ENCODE results near the gene AKNA.

Gene AKNA

DNA sequence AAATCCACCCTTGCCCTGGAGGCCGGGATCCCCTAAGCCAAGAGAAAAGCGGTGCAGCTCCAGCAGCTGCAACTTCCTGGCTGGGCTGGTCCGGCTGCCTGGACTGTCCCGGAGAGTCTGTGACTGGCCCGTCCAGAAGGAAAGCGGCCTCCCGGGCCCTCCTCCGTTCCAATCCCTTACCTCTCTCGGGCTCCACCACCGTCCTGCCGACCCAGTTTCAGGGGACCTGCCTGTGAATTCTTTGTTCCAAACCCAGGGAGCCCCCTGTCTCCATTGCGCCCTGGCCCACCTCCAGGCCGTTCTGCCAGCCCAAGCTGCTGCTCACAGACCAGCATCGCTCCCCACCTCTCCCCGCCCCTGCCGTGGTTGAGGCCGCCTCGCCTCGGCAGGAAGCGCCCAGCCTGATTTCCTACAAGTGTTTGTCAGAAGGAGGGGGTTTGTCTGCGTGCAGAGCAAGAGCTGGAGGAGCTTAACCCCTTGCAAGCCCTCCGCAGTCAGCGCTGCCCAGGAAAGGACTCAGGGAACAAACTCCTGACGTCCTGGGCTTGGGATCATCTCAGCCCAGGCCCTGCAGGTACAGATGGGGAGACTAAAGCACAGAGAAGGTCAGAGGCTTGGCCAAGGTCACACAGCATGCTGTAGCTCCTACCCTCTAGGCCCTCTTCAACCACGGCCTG is at the start of gene AKNA:
AKNA (minus strand) TSS at position 303 of the 677 bp plus-strand sequence. CDS start 6,649 bp downstream, outside the sequence.
- no peak for DNase-seq

DNA sequence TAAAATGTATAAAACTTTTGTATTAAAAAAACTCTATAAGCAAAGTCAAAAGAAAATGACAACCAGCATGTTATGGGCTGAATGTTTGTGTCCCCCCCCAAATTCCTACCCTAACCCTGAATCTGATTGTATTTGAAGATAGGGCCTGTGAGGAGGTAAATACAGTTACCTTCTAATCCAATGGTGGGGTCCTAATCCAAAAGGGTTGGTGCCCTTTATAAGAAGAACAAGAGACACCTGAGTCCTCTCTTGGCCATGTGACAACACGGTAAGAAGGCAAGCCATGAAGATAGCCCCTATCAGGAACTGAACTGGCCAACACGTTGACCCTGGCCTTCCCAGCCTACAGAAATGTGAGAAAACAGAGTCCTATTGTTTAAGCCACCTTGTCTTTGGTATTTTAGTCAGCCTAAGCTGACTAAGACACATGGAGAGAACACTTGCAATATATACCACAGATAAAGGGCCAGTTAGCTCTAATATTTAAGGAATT is 49.7 kb upstream of the AKNA start:
- DNase-seq, result no peak

DNA sequence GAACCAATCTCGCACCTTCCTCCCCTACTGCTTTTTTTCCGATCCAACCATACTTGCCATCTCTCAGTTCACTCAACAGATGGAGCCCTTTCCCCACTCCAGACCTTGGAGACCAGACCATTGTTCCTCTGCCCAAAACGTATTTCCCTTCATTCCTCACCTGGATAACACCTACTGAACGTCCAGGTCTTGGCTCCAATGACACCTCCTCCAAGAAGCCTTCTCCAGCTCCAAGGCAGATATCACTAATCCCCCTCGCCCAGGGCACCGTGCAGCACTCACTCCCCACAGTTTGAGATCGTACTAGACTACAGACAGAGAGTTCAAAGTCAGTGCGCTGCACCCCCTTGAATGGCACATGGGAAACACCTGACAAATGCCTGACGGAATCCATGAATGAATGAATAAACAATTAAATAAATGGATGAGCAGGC is 47.1 kb upstream of the AKNA start:
- DNase-seq, result no peak

DNA sequence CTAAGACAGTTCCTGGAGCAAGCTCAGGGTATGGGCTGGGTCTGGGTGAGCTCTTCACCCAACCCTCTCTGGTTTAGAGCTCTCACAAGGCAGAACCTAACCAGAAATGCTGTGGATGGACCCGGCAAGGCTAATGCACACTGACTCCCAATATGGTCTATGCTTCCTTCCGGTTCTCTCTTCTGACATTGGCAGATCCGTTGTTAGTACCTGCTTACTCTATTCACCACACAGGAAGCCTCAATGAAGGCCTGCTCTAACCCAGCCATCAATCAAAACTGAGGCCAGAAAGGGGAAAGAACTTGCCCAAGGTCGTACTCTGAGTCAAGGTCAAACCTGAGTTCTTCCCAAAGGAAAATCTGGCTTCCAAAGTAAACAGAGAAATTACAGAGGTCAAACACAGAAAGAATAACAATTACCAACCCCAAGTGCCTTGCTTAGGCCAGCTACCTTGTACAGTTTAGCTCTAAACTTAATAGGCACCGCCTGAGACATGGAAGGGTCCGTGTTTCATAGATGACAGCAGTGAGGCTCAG is 46.0 kb upstream of the AKNA start:
- no peak for DNase-seq

GRCh38 chr9:114433086-114433485 is 45.3 kb upstream of the AKNA start:
- no peak for DNase-seq

GRCh38 chr9:114432323-114433067 is 44.7 kb upstream of the AKNA start:
- no peak for DNase-seq

DNA sequence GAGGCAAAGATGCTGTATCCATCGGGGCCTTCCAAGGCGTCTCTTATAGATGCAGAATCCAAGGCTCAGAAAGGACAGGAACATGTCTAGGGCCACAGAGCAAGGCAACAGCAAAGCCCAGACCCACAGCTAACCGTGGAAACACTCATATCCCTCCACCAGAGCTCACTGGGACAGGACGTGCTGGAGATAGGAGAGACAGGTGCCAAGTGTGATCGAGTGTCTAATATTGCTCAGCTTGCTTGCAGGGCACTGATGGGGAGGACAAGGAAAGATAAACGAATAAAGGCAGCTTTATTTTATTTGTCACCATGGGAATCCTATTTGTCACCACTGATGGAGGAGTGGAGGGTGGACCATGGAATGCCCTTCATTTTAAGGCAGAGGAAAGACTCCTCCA is 44.0 kb upstream of the AKNA start:
- DNase-seq, result no peak

DNA sequence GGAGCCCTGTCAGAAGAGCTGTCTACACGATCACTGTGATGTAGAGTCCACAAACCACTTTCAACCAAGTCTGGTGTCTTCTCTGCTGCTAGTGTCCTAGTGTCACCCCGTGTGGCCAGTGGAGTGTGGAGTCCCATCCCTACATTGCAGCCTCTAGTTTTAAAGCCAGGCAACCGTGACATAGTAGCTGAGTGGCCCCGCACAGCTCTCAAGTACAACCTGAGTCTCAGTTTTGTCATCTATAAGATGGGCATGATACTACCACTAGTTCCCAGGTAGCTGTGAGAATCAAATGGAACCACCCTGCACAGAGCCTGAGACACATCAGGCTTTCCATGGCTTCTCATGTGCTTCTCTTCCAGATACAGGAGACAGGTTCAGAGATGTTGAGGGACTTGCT is 43.2 kb upstream of the AKNA start:
- no peak for DNase-seq

DNA sequence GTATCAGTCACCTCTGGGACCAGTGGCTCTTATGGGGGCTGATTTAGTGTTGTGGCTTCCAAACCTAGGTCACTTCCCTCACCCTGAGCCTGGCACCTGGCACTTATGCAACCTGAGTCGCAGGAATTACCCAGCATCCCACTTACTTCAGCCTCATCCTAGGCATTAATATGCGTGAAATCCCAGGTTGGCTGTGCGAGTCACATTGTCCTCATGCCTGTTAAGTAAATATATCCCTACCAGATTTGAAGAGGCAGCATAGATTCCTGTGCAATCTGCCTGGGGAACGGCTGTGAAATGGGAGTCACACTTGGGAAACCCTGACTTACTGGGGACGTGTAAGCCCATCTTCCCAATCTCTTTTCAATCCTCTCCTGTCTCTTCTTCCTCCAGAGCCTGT is 42.7 kb upstream of the AKNA start:
- peak; percentile 32 for DNase-seq

DNA sequence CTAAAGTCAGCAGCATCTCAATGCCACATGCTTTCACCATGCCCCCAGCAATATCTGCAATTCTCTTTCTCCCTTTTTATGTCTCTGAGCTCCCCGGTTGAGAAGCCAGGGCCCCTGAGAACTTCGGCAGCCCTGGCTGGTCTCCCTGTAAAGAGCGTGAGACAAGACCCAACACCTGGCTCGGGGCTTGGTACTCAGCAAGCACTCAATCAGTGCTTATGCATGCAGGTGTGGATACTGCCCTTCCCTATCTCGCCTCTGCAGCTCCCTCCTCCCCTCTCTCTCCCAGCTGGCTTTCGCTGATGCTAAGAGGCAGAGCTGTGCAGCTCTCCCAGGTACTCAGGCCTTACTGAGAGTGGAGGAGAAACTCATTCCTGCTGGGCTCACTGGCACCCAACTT is 41.7 kb upstream of the AKNA start:
- peak; percentile 49 for DNase-seq

DNA sequence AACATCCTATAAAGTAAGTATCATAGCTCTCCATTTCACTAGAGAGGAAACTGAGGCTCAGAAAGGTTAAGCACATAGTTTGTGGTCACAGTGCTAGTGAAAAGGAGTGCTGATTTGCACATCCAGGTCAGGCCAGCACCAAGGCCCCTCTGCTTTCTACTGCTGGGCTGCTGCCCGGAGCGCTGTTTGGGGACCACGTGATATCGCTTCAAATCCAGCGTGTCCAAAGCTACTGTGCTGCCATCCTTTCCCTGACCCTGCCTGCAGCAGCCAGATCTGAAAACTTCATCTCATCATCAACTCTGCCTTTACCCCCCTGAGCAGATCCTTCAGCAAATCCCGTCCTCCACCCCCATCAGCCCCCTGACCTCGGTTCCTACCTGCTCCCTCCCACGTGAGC is 40.7 kb upstream of the AKNA start:
- DNase-seq, result no peak

DNA sequence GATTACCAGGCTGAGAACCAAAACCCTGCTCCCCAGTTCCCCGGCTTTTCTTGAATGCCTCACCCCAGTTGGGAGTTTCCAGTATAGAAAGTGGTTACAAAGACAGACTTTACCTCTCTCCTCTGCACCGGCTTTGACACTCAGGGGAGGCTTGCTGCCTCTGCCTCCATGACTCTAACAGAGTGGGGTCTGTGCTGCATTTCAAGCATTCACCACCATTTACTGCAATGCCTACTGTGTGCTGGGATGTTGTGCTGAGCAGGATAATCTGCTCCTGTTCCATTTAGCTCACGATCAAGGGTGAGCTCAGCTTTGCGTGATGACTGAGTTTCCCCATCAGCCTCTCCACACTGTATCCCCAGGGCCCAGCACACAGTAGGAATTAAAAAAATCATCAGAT is 39.9 kb upstream of the AKNA start:
- no peak for DNase-seq

GRCh38 chr9:114426046-114426948 is 38.5 kb upstream of the AKNA start:
- no peak for DNase-seq

DNA sequence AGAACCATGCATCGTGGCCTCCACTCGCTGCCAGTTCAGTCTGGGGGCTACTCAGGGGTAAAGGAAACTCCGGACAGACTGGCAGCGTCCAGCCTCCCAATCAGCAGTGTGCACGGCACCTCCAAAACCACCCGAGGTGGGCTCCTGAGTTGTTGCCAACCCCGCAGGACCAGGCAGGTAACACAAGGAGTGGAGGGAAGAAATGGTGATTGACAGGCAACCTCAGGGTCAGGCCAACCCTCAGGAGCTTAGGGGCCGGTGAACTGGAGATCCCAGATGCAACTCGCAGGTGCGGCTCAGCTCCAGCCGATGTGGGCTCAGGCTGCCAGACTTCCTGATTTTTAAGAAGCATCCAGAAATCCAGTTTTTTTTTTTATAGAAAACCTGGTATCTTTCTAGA is 37.3 kb upstream of the AKNA start:
- DNase-seq, result no peak

DNA sequence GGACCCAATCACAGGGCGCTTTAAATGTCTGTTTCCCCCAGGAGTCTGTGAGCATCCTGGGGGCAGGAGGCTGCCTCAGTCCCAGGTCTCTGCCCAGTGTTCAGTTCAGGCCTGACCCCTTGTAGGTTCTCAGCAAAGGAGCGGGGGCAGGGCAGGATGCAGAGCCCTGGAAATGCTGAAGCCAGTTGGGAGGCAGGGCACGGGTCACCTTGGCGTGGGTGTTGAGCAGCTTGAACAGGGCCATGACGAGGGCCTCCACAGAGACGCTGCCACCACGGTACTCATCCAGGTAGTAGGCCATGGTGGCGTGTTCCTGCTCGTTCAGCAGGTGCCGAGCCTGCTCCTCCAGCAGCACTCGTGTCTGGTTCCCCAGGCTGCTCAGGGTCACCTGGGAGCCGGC is 36.3 kb upstream of the AKNA start:
- no peak for DNase-seq

DNA sequence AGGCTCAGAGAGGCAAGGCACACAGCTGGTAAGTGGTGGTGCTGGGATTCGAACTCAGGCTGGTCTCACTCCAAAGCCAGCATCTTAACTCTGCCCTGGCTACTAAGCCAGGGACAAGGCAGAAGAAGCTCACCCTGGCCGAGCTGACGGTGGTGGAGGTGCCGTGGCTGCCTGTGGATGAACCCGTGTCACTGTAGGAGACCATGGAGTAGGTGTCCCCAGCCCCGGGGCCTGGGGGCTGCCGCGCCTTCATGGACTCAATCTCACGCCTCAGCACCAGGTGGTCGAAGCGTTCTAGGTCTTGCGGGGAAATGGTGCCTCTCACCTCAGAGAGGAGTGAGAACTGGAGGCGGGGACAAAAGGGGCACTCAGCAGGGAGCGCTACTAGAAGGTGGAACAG is 35.4 kb upstream of the AKNA start:
- DNase-seq, result no peak

DNA sequence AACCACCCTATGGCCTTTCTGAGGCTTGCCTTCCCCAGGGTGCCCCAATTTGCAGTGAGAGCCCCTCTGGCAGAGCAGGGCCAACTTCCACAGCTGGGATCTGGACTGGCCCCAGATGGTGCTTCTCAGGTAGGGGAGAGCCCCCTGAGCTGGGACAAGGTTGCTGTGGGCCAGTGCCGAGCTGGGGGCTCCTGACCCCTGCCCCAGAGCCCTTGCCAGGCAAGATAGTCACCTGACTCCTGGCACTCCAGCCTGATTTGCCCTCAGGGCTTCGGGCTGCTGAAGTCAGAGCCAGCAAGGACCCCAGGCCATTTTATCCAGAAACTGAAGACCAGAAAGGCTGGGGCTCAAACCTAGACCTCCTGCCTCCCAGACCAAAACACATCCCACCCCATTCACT is 33.4 kb upstream of the AKNA start:
- DNase-seq, result no peak

GRCh38 chr9:114419796-114420195 is 32.0 kb upstream of the AKNA start:
- no peak for DNase-seq

DNA sequence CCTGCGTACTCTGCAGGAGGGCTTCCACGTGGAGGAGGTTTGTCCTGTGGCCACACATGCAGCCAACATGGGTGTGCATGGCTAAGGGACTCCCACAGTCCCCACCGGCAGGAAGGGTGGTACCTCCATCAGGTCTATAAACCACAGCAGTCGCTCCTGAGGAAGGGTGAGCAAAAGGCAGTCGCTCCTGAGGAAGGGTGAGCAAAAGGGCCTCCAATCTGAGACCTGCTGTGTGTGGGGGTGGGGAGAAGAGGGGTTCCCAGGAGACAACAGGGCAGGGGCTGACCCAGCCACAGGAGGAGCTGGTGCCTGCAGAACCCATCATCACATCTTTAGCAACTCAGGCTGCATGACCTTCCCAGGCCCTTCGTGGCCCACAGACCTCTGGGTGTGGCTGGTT is 30.3 kb upstream of the AKNA start:
- DNase-seq, result no peak

- DNase-seq, result no peak
Measured at GRCh38 chr9:114417511-114417910, 29.7 kb upstream of the AKNA start.

- DNase-seq, result no peak
Measured at GRCh38 chr9:114416906-114417305, 29.1 kb upstream of the AKNA start.

DNA sequence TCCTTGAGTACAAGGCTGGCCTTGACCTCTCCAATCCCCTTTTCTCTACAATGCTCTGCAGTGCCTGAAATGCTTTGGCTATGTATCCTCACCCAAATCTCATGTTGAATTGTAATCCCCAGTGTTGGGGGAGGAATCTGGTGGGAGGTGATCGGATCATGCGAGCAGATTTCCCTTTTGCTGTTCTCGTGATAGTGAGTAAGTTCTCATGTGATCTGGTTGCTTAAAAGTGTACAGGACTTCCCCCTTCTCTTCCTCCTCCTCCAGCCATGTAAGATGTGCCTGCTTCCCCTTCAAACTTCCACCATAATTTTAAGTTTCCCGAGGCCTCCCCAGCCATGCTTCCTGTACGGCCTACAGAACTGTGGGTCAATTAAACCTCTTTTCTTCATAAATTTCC is 28.5 kb upstream of the AKNA start:
- DNase-seq, result no peak

DNA sequence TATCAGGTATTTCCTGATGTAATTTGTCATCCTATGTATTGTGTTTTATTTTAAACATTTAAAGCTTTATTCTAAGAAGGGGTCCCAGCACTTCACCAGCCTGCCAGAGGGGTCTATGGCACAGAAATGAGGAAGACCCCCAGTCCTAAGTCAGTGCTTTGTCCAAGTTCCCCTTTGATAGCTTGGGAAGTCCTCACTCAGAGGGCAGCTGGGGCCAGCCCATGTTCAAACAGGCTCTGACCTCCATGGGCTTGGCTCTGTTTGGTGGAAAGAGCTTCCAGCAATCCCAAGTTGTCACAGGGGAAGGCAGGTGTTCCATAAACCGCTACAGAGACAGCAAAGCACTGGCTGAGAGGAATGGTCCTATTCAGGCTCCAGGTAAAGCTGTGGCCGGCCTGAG is 26.6 kb upstream of the AKNA start:
- no peak for DNase-seq

Data from NCI-H187 treated with DMSO at 0.1 percent for 48 hours (cell line).